Measurements from ENCODE around the gene NTHL1. TPM values are rescaled to one million over a fixed set of nuclear protein-coding genes. Genes with fewer than 3 reads are reported as not detected.

Gene NTHL1
- total RNA-seq, 1 experiment from 2014 or later = 47.3 TPM

- no peaks in the 10 kb centered on the region for H3K27me3 ChIP-seq (ENCODE audit: insufficient read depth, low read depth)
- no TSS peak for BruUV-seq (replicated peaks)
- H4K20me1 ChIP-seq (ENCODE audit: insufficient read depth) = no peaks in the 10 kb centered on the region
- H3K4me1 ChIP-seq (replicated peaks; ENCODE audit: insufficient read depth) = no peaks in the 10 kb centered on the region
- no peaks in the 10 kb centered on the region for H3K79me2 ChIP-seq (ENCODE audit: low read depth)
- intact Hi-C loops (cut with micrococcal nuclease; ENCODE audit: unreplicated experiment) = no loop called here
- no peak for DNase-seq
- H3K4me2 ChIP-seq = no peak overlapping the region
- no peaks in the 10 kb centered on the region for H3K9me2 ChIP-seq (ENCODE audit: insufficient read depth)
- H2AFZ ChIP-seq = no peak overlapping the region
- ChIA-PET CTCF (no interaction called here), POLR2A (ENCODE audit: unreplicated experiment) (no interaction called here)
- H3K4me3 ChIP-seq = no peak overlapping the region
- H3K9me3 ChIP-seq (ENCODE audit: insufficient read depth, low read depth) = no peaks in the 10 kb centered on the region
- H3K27ac ChIP-seq = no peak overlapping the region
- no peaks in the 10 kb centered on the region for H3K36me3 ChIP-seq (ENCODE audit: low read depth)
- no peak for TF ChIP-seq CTCF (conservative IDR thresholded peaks at IDR 0.05)
- TF ChIP-seq EZH2 (IDR thresholded peaks at IDR 0.05; ENCODE audit: low read depth) = no peak
- no peaks in the 10 kb centered on the region for H3F3A ChIP-seq (ENCODE audit: insufficient read depth, low read depth)
Observed at GRCh38 chr16:2079311-2079800, 31.7 kb upstream of the NTHL1 start.

DNA sequence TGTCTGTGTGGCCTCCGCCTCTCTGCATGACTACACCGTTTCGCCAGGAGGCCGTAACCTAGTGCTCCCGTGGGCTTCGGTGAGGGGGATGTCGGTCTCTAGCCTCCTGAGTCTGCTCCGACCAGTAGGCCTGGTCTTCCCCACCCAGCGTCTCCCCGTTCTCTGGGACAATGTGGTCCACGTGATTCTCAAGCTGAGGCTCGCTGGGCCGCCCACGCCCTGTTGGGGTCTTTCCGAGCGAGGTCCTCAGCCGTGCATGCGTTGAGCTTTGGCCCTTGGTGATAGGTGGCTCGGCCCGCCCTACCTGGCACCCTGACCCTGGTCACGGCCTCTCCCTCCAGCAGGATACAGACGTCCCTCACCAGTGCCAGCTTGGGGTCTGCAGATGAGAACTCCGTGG, 31.1 kb upstream of the NTHL1 start:
- Histone ChIP-seq H3K4me1 (replicated peaks; ENCODE audit: insufficient read depth) (no peaks in the 10 kb centered on the region), H2AFZ (no peak overlapping the region), H3K4me2 (no peak overlapping the region), H3K79me2 (ENCODE audit: low read depth) (no peaks in the 10 kb centered on the region), H3K27me3 (ENCODE audit: insufficient read depth, low read depth) (no peaks in the 10 kb centered on the region), H3K4me3 (no peak overlapping the region), H3K9me2 (ENCODE audit: insufficient read depth) (no peaks in the 10 kb centered on the region), H3F3A (ENCODE audit: insufficient read depth, low read depth) (no peaks in the 10 kb centered on the region), H3K27ac (no peak overlapping the region), H3K36me3 (ENCODE audit: low read depth) (no peaks in the 10 kb centered on the region), H4K20me1 (ENCODE audit: insufficient read depth) (no peaks in the 10 kb centered on the region), H3K9me3 (ENCODE audit: insufficient read depth, low read depth) (no peaks in the 10 kb centered on the region)
- ChIA-PET POLR2A (ENCODE audit: unreplicated experiment) (no interaction called here), CTCF (no interaction called here)
- TF ChIP-seq CTCF (conservative IDR thresholded peaks at IDR 0.05) (no peak), EZH2 (IDR thresholded peaks at IDR 0.05; ENCODE audit: low read depth) (no peak)
- no TSS peak for BruUV-seq (replicated peaks)
- no peak for DNase-seq
- intact Hi-C loops (cut with micrococcal nuclease; ENCODE audit: unreplicated experiment) = no loop called here

DNA sequence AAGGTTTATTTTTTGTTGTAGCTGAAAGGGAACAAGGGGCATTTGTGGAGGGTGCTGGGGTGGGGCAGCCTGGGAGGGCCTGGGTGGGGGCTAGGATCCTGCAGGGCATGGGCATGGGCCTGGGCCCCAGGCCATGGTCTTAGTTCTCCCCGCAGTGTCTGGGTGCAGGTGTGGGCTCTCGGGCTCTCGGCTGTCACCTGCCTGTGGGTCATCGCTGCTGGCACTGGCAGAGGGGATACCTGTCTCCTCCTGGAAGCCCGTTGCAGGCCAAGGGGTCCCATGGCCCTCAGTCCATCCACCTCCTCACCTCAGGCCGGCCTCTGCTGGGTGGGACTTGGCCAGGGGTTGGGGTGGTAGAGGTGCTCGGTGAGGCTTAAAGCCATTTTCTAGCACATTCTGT, 30.5 kb upstream of the NTHL1 start:
- ChIA-PET CTCF (no interaction called here), POLR2A (ENCODE audit: unreplicated experiment) (no interaction called here)
- H3K27me3 ChIP-seq (ENCODE audit: insufficient read depth, low read depth) = no peaks in the 10 kb centered on the region
- H3K4me2 ChIP-seq = no peak overlapping the region
- no peak overlapping the region for H3K27ac ChIP-seq
- H3K9me3 ChIP-seq (ENCODE audit: insufficient read depth, low read depth) = no peaks in the 10 kb centered on the region
- no peaks in the 10 kb centered on the region for H4K20me1 ChIP-seq (ENCODE audit: insufficient read depth)
- intact Hi-C loops (cut with micrococcal nuclease; ENCODE audit: unreplicated experiment) = no loop called here
- H3K9me2 ChIP-seq (ENCODE audit: insufficient read depth) = no peaks in the 10 kb centered on the region
- no peaks in the 10 kb centered on the region for H3K36me3 ChIP-seq (ENCODE audit: low read depth)
- H2AFZ ChIP-seq = no peak overlapping the region
- no TSS peak for BruUV-seq (replicated peaks)
- H3K79me2 ChIP-seq (ENCODE audit: low read depth) = no peaks in the 10 kb centered on the region
- H3F3A ChIP-seq (ENCODE audit: insufficient read depth, low read depth) = no peaks in the 10 kb centered on the region
- H3K4me1 ChIP-seq (replicated peaks; ENCODE audit: insufficient read depth) = no peaks in the 10 kb centered on the region
- H3K4me3 ChIP-seq = no peak overlapping the region
- no peak for TF ChIP-seq EZH2 (IDR thresholded peaks at IDR 0.05; ENCODE audit: low read depth)
- TF ChIP-seq CTCF (conservative IDR thresholded peaks at IDR 0.05) = no peak
- no peak for DNase-seq

Measured in PC-9 (cell line).